Activated gamma-delta T cell (primary cell): ENCODE data around the gene WWOX.
"Not testable (repeated sequence)": the region's sequence is repeated elsewhere in the genome, so short reads cannot be mapped to it uniquely, and the experiment has no call there.

Experiments used
- DNase-seq: peaks from one replicate; lab custom pipeline; 2025; lab: John Stamatoyannopoulos, UW

Gene WWOX

DNA sequence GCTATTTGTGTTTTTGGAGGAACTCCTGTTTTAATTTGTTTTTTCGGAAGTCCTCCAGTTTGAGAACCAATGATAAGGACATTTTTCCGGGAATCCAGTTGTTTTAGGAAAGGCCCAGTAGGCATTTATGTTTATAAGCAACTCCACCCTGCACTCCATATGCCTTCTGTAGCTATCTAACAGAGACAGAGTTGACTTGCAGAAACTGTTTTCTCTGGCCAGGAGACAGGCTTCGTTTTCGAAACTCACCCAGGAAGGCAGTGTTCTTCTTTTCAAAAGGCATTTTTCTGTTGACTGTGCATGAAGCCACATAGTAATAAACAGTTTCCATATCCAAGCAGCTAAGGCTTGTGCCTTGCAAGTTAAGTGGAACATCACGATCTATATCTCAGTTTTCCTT is 587.1 kb downstream of the WWOX start:
- DNase-seq, result no peak

DNA sequence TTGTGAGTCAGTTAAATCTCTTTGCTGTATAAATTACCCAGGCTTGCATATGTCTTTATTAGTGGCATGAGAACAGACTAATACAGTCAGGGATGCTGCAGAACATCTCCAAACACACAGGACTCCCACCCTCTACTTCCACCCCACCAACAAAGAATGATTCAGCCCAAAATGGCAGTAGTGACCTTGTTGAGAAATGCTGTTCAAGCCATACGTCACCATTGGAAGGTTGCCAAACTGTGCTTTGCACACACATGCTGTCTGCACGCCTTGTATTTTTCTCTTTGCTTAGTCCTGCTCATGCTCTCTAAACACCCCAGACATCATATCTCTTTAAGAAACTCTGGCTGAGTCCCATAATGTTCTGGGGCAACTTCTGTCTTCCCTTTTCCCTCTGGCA is 589.6 kb downstream of the WWOX start:
- no peak for DNase-seq

DNA sequence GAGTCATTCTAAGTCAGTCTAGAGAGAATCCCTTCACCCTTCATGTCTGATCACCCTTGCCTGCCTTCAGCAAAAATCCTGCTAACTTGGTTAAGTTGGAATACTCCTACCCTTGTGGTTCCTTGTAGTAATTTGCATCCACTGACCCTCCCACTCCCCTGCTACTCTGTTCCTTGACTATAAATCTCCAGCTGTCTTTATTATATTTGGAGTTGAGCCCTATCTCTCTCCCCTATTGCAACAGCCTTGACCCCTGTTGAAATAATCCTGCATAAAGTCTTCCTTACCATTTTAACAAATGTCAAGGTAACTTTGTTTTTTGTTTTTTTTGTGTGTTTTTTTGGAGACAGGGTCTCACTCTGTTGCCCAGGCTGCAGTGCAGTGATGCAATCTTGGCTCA is 590.1 kb downstream of the WWOX start:
- no peak for DNase-seq

DNA sequence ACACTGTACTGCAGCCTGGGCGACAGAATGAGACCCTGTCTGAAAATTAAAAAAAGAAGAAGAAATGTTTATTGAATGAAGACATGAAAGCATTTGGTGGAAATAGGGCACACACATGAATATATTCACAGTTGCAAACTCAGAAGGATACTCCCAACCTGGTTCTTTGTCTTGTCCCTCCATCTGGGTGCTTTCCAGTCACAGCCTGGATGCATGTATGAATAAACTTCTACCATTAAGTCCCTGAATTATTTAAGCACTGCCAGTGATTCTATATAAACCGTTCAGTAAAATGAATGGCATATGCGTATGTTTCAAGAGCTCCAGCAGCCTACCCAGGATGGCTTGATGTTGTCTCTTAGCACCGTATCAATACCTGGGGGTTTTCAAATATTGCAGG is 591.1 kb downstream of the WWOX start:
- no peak for DNase-seq

DNA sequence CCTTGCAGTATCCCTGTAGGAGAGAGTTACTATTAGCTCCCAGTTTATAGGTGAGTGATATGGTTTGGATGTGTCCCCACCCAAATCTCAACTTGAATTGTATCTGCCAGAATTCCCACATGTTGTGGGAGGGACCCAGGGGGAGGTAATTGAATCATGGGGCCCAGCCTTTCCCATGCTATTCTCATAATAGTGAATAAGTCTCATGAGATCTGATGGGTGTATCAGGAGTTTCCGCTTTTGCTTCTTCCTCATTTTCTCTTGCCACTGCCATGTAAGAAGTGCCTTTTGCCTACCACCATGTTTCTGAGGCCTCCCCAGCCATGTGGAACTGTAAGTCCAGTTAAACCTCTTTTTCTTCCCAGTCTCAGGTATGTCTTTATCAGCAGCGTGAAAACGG is 592.3 kb downstream of the WWOX start:
- DNase-seq, result not testable (repeated sequence)

DNA sequence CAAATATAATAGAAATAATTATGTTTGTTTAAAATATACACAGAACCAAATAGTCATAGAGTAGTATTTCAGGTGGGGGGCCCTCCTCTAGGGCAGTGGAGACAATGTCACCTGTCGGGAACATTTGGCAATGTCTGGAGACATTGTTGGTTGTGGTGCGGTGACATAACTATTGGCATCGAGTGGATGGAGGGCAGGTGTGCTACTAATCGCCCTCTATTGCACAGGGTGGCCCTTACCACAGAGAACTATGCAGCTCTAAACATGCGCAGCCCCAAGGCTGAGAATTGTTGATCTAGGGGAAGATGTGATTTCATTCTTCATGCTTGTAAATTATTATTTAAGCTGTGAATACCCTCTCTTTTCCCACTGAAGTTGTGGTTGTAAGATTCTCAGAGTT is 594.0 kb downstream of the WWOX start:
- no peak for DNase-seq

DNA sequence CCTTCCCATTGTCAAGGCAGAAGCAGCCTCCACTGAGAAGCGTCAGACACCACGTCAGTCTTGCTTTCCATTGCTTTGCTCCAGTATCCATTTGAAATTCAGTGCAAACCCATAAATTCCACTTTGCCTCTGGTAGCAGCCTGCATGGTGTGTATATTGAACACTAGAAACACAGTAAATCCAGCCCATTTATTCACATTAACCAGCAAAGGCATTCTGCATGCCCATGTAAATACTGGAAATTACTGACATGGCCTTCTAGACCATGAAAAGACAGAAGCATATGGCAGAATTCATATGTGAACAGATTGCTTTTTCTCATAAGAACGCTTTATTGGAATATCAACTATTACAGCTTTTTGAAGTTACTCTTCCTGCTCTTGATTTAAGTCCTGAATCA is 595.0 kb downstream of the WWOX start:
- DNase-seq, result no peak

DNA sequence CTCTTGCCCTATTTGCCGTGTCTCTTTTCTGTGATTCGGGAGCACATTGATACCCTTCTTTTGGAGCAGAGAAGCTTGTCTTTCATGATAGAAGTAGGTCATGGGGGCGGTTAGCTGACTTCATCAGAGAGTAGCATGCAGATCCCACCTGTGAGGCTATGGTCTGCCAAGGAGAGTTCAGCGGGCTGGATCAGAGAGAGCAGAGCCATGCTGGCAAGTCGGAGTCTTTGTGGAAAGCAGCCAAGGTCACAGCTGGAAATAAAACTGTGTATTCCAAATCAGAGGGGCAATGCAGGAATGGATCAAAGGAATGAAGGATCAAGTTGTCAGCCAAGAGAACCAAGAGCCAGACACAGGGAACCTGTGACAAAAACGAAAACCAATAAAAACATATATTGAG is 595.9 kb downstream of the WWOX start:
- DNase-seq, result no peak

DNA sequence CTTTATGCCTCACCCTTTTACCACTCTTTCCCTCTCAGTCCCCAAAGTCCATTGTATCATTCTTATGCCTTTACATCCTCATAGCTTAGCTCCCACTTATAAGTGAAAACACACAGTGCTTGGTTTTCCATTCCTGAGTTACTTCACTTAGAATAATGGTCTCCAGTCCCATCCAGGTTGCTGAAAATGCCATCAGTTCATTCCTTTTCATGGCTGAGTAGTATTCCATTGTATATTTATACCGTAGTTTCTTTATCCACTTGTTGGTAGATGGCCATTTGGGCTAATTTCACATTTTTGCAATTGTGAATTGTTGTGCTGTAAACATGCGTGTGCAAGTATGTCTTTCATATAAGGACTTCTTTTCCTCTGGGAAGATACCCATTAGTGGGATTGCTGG is 597.3 kb downstream of the WWOX start:
- no peak for DNase-seq

DNA sequence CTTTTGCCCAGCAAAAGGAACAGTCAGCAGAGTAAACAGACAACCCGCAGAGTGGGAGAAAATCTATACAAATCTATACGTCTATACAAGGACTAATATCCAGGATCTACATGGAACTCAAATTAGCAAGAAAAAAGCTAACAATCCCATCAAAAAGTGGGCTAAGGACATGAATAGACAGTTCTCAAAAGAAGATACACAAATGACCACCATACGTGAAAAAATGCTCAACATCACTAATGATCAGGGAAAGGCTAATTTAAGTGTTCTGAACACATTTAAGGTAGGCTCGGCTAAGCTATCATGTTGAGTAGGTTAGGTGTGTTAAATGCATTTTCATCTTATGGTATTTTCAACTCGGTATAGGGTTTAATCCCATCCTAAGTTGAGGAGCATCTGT is 598.0 kb downstream of the WWOX start:
- no peak for DNase-seq

DNA sequence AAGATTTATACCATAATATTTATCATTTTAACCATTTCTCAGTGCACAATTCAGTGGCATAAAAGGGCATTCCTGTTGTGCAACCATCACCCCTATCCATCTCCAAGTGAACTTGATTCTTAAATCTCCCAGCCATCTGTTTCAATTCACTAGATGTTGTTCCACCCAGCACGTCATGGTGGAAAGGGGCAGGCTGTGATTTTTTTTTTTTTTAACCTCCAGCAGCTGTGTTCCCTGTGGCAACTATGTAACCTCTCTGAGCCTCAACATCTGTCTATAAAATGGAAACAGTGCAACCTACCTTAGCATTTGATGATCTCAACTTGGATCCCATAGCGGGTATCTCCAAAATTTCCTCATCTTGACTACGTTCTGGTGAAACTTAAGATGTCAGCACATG is 604.5 kb downstream of the WWOX start:
- no peak for DNase-seq

DNA sequence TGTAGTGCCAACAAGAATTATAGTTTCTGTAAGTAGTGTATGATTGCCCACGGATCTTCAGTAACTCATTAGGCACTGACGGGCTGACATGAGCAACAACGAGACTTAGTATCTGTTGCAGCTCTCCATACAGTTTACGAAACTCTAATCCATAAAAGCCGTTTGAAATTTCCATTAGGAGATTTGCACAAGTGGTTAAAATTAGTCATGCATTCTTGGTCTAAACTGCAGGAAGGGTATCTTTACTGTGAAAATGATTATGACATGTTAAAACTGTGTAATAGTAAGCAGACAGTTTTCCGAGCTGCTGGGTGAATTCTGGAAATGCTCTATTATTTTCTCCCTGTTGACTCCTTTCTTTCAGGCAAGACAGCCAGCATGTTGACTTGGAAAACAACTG is 605.0 kb downstream of the WWOX start:
- no peak for DNase-seq

DNA sequence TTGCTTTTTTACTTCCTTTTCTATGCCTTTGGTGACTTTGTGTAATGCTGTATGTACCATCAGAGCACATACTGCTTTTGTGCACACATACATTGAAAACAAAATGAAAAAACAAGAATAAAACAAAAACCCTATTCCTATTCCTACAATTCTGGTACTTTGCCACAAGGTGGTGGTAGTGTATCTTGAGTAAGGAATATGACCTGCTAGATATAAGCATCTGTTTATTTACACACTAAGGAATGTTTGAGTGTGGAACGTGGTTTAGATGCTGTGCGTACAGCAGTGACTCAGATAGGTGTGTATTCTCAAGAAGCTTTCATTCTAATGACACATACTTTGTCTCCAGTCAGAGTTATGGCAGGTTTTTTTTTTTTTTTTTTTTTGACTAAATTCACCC is 606.2 kb downstream of the WWOX start:
- DNase-seq, result no peak

DNA sequence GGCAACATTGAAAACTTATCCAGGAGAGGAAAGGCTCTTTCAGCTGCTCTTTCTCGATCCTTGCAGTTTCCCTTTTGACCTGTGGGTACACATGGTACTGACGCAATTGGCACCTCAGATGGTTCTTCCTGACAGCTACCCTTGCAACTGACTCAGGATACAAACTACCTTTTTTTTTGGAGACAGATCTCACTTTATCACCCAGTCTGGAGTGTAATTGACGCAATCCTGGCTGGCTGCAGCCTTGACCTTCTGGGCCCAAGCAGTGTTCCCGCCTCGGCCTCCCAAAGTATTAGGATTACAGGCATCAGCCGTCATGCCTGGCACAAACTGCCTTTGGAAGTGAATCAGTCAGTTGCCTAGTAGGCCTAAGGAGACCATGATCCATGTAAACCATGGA is 607.2 kb downstream of the WWOX start:
- DNase-seq, result no peak

DNA sequence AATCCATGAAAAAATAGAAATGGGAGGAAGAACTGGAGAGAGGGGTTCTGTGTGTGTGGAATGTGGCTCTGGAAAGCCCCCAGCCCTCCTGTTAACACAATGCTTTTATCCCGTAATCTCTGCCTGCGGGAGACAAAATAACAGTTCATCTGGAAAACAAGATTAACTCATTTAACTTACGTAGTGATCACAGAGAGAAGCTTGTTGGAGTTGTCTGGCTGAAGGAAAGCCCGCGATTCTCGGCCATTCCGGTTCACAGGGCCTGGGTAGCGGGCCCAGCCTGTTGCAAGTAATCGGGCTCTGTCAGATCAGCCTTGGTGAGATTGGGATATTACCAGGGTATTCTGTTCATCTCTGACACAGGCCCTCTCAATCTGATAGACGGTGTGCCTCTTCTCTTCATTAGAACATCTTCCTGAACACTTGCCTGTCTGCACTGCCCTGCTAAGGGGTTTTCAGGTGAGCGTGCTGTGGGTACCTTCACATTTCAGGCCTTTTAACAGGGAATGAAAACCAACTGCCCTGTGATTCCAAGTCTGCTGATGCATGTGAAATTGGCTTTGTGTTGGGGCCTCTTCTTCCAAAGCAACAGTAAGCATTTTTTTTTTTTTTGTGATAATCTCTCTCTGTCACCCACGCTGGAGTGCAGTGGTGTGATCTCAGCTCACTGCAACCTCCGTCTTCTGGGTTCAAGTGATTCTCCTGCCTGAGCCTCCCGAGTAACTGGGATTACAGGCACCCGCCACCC is 609.9 kb downstream of the WWOX start:
- DNase-seq, result no peak

DNA sequence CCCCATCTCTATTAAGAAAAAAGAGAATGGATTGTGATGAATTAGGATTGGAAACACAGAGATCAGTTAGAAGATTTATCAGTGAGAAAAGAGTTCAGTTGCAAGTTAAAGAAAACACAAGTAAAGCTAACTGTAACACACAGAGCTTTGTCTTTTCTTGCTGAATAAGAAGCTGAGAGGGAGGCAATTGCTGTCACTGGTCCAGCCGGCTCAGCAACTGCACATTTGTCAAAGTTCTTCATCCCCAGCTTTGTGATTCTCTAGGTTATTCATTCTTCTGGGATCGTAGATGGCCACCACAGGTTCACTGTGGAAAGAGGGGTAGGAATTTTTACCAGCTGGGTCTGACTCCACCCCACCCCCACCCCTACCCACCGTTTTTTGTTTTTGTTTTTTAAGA is 615.7 kb downstream of the WWOX start:
- no peak for DNase-seq

DNA sequence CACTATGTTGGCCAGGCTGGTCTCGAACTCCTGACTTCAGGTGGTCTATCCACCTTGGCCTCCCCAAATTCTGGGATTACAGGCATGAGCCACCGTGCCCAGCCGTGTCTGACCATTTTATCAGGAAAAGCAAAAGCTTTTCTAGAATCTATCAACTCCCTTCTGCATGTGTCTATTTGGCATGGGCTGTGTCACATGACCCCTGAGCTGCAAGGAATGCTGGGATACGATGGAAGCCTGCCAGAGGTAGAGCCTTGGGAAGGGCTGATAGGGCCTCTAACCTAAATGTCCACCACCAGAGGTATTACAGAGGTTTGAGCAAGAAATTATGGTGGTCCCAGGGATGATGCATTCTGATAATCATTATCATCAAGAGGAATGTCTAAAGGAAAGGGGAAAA is 616.2 kb downstream of the WWOX start:
- DNase-seq, result no peak

DNA sequence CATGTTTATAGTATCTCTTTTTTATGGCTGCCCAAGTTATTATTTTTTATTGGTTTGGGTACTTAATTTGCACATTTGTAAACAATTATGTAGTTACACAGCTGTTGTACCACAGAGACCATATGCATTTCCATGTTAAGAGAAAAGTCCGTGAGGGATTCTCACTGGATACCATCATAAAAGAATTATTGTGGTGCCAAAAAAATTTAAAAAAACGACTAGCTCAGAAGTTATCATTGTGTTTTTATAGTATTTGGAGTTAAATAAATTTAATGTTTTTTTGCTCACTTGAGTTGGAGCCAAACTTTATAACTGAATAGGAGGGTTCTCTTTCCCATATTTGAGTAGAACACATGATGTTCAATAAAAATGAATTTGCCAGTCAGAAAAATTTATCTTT is 618.7 kb downstream of the WWOX start:
- DNase-seq, result no peak

DNA sequence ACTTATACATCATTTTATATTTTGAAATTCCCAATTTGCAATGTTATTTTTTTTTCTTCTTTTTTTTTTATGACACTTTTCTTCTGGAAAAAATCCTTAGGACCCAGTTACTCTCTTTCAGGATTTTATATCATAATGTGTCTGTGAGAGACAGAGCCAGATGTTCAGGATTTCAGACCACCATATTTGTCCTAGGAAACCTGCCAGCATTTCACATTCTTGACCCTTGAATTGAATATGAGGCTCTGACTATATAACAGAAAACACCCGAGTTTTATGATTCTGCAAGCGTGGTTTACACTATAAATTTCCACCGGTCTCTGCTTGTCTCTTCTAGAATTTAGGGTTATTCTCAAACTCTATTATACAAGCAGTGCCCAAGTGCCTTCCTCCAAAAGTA is 621.0 kb downstream of the WWOX start:
- no peak for DNase-seq

DNA sequence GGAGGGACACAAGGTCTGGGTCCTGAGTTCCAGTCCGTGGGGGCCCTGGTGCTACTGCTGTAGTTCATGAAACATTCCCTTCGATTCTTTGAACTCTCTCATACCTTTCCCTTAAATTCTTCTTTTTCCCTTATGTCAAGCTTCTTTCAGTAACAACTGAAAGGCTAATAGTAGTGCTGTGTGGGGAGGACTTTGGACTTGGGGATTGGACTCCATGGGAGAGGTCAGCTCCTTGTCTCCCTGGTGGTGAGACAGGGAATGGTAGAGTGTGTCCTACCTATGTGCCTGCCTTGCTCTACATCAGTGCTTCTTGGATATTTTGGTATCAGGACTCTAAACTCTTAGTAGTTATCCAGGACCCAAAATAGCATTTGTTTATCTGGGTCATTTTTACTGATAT is 628.1 kb downstream of the WWOX start:
- no peak for DNase-seq

DNA sequence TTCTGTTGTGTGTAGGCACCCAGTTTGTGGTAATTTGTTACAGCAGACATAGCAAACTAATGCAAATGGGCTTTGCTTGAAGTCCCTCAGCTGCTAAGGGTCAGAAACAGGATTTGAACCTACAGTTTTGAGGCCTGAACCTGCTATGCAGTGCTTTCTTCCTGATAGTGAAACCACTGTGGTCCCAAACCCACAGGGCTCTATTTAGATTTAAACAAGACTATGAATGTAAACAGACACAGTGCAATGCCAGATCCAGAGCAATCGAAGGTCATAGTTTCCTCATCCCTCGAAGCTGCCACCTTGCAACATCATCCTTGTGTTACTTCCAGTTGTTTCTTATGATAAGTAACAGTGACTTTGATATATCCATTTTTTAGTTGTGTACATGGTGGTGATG is 630.2 kb downstream of the WWOX start:
- DNase-seq, result no peak

DNA sequence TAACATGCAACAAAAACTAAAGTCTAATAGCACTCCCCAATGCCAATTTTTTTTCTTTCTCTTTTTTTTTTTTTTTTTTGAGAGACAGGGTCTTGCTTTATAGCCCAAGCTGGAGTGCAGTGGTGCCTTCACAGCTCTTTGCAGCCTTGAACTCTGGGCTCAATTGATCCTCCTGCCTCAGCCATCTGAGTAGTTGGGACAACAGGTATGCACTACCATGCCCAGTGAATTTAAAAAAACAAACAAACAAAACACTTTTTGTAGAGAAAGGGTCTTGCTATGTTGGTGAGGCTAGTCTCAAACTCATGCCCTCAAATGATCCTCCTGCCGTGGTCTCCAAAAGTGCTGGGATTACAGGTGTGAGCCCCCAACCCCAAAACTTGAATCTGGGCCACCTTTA is 632.3 kb downstream of the WWOX start:
- DNase-seq, result no peak

DNA sequence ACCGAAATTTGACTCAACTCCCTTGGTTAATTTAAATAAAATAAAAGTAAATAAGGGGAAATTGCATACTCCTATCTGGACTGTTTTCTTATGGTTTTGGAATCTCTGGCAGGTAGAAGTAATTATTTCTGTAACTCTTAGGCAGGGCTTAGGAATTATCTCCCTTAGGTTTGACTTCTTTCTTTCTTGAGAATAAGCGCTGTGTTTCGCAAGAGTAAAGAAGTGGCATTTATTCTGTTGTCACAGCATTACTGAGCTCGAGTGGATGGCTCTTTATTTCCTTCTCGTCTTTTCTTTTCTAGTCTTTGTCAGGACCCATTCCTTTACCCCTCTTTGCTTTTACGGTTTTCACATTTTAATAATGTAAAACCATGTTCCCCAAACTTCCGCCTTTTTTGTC is 633.2 kb downstream of the WWOX start:
- no peak for DNase-seq

DNA sequence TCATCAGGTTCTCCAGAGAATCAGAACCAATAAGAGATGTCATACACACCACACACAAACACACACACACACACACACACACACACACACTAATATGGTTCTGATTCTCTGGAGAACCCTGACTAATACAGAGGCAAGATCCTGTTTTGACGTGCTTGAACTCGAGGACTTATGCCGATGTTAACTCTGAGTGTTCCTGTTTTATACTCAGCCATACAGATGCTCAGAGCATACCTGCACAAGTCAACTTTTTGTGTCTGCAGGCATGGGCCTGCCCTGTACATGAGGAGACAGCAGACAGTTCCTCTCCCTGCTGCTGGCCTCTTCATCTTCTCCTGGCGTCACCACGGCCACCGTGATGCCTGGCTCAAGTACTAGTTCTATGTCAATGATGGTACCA is 635.9 kb downstream of the WWOX start:
- no peak for DNase-seq

DNA sequence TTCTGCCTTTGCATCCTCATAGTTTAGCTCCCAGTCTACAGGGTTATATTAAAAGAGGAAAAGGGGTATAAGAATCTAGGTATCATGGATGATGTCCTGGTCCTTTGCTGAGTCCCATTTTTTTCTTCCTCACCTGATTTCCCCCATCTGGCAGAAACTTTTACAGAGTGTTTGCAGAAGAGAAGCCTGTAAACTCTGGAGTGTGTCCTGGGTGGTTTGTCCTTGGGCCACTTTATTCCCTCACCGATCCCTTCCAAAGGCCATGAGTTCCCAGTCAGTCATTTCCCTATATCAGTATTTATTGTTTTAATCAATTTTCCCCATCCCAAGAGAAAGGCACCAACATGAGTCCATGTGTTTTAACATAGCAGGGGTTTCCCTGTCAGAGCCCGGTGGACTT is 638.2 kb downstream of the WWOX start:
- DNase-seq, result no peak
